GM21447 (cell line): ENCODE data around the gene ORAI3.

Source experiments
- ATAC-seq: cut with Tn5 transposase; IDR thresholded peaks from one replicate; pipeline ENCODE4 v1.9.1; 2021; ENCODE audit not compliant: unreplicated experiment

ORAI3 gene

DNA sequence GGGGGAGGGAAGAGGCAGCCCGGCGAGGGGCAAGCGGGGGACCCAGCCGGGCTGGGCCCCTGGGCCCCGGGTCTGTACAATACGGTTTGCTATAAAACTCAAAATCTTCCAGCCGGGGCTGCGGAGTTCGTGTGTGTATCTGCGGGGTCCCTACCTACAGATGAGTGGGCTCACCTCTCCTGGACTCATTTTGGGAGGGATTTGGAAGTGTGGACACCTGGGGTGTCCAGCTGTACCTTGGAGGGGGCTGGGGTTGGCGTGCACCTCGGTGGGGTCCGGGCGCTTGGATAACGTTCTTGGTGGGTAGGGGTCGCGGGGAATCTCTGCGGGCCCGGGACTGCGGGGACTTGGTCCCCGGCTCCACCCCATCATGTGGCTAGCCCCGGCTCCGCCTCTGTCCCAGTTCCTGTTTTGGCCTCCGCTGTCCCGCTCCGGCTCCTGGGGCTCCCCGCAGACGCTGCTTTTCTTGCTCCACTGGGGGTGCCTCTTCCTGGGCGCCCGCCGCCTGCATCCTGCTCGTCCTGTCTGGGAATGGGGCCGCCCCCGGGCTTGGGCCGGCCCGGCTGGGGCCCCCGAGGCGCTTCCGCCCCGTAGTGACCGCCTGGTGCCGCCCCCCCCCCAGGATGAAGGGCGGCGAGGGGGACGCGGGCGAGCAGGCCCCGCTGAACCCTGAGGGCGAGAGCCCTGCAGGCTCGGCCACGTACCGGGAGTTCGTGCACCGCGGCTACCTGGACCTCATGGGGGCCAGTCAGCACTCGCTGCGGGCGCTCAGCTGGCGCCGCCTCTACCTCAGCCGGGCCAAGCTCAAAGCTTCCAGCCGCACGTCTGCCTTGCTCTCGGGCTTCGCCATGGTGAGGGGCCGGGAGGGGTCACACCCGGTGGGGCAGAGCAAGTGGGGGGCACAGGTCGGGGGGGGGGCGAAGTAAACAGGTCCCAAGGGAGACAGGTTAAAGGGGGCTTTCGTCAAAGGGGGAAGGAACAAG, at the start of gene ORAI3:
ORAI3 (plus strand) TSS at position 402 of the 983 bp plus-strand sequence; CDS start at position 624, 222 bp downstream.
- ATAC-seq, result peak; percentile 67

- no peak for ATAC-seq
Observed at GRCh38 chr16:30899794-30900193, 49.1 kb upstream of the ORAI3 start.

DNA sequence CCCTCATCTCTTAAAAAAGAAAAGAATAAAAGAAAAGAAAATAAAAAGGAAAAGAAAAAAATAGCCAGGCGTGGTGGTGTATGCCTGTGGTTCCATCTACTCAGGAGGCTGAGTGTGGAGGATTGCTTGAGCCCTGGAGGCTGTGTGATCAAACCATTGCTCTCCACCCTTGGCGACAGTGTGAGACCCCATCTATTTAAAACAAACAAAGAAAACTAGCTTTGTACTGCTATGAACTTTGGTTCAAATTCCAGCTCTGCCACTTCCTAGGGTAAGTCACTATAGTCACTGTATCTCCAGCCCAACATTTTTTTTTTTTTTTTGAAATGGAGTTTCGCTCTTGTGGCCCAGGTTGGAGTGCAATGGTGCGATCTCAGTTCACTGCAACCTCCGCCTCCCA, 48.3 kb upstream of the ORAI3 start:
- ATAC-seq, result no peak

DNA sequence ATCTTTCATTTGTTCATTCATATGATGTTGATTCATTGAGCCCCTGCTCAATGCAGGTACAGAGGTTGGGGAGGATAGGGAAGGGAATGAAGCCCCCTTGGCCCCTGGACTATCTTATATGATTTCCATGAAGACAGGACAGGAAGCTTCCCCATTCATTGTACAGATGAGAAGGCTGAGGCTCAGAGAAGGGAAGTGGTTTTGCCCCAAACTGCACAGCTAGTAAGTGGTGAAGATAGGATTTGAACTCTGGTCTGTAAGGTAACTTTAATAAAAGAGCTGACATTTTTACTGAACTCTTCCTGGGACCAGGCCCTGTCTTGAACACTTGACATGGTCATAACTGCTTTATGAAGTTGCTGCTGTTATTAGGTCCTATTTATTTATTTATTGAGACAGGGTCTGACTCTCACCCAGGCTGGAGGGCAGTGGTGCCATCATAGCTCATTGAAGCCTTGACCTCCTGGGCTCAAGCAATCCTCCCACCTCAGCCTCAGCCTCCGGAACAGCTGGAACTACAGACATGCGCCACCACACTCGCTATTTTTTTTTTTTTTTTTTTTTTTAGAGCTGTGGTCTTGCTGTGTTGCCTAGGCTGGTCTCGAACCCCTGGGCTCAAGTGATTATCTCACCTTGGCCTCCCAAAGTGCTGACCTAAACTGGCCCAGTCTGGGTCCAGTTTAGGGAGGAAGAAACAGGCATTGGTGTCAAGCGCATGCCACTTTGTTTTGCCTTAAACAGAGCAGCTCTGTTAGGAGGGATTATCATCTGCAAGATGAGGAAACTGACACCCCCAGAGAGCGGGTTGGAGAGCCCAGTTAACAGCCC, 47.5 kb upstream of the ORAI3 start:
- no peak for ATAC-seq

DNA sequence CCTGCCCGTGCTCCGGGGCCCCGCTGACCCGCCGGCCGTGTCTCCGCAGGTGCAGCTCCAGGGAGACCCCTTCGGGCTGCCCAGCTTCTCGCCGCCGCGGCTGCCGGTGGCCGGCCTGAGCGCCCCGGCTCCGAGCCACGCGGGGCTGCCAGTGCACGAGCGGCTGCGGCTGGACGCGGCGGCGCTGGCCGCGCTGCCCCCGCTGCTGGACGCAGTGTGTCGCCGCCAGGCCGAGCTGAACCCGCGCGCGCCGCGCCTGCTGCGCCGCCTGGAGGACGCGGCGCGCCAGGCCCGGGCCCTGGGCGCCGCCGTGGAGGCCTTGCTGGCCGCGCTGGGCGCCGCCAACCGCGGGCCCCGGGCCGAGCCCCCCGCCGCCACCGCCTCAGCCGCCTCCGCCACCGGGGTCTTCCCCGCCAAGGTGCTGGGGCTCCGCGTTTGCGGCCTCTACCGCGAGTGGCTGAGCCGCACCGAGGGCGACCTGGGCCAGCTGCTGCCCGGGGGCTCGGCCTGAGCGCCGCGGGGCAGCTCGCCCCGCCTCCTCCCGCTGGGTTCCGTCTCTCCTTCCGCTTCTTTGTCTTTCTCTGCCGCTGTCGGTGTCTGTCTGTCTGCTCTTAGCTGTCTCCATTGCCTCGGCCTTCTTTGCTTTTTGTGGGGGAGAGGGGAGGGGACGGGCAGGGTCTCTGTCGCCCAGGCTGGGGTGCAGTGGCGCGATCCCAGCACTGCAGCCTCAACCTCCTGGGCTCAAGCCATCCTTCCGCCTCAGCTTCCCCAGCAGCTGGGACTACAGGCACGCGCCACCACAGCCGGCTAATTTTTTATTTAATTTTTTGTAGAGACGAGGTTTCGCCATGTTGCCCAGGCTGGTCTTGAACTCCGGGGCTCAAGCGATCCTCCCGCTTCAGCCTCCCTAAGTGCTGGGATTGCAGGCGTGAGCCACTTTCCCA, 46.6 kb upstream of the ORAI3 start:
- peak; percentile 66 for ATAC-seq

DNA sequence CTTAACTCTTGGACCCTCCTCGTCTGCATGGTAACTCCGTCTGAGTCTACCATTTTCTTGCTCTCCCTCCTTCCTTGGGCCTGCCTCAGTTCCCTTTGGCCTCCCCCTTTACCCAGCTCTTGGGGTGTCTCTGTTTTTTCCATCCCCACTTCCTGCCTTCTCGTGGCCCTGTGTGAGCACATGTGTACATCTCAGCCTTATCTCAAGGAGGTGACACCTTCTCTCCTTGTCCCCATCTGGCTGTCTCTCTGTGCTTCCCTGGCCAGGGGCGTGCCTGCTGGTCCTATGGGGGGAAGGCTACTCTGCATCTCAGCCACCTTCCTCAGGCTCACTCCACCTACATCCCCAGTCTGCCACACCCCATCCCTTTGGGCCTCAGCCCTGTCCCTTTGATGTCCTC, 45.9 kb upstream of the ORAI3 start:
- ATAC-seq, result no peak

DNA sequence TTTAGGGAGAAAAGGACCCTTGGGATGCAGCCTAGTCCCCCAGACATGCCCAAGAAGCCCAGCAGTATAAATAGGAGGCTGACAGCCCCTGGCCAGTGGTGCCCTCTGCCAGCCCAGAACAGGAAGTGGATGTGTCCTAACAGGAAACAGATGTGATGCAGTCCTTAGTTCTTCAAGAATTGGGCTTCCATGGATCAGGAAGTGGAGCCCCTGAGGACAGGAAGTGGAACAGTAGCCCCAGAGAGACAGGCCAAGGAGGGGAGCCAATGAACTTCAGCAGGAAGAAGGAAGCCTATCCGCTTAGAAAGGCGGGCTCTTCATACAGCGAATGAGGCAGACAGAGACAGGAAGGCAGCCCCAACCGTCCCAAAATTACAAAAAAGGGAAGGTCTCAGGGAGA, 45.3 kb upstream of the ORAI3 start:
- ATAC-seq, result no peak

- ATAC-seq, result no peak
Observed at GRCh38 chr16:30904114-30904780, 44.6 kb upstream of the ORAI3 start.

GRCh38 chr16:30907064-30907463, 41.8 kb upstream of the ORAI3 start:
- no peak for ATAC-seq

GRCh38 chr16:30910427-30911029, 38.3 kb upstream of the ORAI3 start:
- no peak for ATAC-seq

GRCh38 chr16:30912794-30913412, 36.0 kb upstream of the ORAI3 start:
- ATAC-seq, result no peak

DNA sequence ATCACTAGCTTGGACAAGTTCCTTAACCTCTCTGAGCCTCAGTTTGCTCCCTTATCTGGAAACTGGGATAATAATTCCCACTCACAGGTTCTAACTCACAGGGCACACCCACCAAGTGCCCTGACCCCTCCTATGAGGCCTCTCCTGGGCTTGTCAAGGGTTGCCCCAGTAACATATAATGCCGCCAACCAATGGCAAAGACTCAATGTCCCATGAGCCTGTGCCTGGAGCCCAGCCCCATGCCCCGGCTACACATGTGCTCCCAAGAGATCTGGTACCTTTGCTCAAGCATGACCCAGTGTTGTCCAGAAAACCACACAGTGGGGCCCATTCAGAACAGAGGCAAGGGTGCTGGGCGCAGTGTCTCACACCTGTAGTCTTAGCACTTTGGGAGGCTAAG, 34.0 kb upstream of the ORAI3 start:
- no peak for ATAC-seq

- ATAC-seq, result no peak
Observed at GRCh38 chr16:30918614-30919013, 30.3 kb upstream of the ORAI3 start.

DNA sequence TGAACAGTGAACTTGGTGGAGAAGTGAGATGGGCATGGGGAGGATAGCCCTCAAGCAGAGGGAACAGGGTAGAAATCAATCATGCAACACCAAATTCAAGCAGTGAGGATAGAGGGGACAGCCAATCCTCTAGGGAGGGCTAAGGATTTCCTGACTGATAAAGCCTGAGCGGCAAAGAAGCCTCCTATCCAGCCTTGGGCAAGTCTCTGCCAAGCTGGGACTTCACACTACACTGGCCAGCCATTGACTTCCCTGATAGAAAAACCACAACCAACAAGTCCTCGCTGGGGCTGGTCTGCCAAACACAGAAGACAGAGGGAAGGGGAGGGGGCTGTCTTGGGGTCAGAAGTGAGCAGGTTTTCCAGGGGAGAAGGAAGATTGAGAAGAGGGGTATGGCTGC, 28.0 kb upstream of the ORAI3 start:
- no peak for ATAC-seq

GRCh38 chr16:30921459-30921747, 27.5 kb upstream of the ORAI3 start:
- no peak for ATAC-seq

GRCh38 chr16:30921748-30922419, 27.0 kb upstream of the ORAI3 start:
- peak; percentile 1 for ATAC-seq

DNA sequence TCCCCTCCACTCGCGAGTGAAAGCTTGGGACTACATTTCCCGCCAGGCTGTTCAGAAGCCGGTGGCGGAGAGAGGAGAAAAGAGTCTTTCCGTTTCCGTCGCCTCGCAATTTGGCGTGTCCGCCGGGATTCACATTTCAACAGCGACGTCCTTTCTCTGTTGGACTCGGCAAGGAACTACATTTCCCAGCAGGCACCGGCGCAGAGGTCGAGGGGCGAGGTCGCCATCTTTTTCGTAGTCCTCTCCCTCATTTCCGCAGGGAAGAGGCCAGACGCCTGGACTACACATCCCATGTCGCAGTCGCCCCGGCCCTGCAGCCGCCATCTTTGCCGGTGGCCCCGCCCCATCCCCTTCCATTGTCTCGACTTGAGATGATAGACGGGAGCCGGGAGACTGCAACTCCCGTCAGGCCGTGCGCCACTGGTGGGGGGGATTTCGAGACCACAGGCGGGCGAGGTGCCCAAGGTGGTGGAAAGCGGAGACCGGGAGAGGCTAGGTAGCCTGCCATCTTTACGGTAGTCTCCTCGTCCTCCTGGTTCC, 26.4 kb upstream of the ORAI3 start:
- ATAC-seq, result peak; percentile 71

- ATAC-seq, result peak; percentile 64
Observed at GRCh38 chr16:30922960-30923535, 25.8 kb upstream of the ORAI3 start.
